Measurements from ENCODE around the gene COL20A1.
A peak's percentile ranks its signal among the peaks of the same experiment; 100 is the strongest.

The COL20A1 gene

GRCh38 chr20:63309261-63310071 is 16.5 kb downstream of the COL20A1 start:
- peak; percentile 80 for DNase-seq (ENCODE audit: low spot score)

GRCh38 chr20:63310265-63310991 is 17.4 kb downstream of the COL20A1 start:
- DNase-seq (ENCODE audit: low spot score): no peak

GRCh38 chr20:63311186-63311832 is 18.3 kb downstream of the COL20A1 start:
- DNase-seq (ENCODE audit: low spot score): no peak

GRCh38 chr20:63311833-63312243 is 18.9 kb downstream of the COL20A1 start:
- no peak for DNase-seq (ENCODE audit: low spot score)

DNA sequence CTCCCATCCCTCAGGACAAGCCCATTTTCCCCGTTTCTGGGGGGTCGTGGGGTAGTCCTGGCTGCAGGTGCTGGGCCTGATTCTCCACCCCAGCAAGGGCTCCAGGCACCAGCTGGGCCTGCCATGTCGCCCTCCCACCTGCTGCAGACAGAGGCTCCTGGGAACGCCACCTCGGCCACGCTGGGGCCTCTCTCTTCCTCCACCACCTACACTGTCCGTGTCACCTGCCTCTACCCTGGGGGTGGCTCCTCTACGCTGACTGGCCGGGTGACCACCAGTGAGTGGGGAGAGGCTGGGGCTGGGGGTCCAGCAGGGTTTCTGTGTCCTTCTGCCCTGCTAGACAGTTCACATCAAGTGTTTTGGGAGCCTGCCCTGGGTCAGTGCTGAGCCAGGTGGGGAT is 19.3 kb downstream of the COL20A1 start:
- DNase-seq (ENCODE audit: low spot score): no peak

- no peak for DNase-seq (ENCODE audit: low spot score)
Observed at GRCh38 chr20:63312690-63313348, 19.8 kb downstream of the COL20A1 start.

DNA sequence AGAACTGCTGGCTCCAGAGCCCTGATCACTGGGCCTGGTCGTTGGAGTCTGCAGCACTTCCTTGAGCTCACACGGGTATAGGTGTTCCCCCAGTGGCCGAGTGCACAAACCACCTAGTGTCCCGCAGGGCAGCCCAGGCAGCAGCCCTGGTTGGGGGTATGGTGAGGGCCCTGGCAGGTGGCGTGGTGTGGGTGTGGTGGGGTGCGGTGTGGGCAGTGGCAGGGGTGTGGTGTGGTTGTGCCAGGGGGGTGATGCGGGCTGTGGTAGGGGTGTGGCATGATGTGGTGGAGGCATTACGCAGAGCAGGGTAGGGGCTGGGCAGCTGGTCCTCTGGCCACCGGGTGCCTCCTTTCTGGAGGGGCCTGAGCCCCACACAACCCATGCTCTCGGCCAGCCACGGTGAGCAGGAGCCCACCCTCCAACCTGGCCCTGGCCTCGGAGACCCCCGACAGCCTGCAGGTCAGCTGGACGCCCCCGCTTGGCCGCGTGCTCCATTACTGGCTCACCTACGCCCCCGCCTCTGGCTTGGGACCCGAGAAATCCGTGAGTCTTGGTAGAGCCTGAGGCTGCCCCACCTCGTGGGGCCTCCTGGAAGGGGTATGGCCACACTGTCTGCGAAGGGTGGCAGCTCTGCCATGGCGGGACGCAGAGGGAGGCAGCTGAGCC is 20.5 kb downstream of the COL20A1 start:
- no peak for DNase-seq (ENCODE audit: low spot score)

DNA sequence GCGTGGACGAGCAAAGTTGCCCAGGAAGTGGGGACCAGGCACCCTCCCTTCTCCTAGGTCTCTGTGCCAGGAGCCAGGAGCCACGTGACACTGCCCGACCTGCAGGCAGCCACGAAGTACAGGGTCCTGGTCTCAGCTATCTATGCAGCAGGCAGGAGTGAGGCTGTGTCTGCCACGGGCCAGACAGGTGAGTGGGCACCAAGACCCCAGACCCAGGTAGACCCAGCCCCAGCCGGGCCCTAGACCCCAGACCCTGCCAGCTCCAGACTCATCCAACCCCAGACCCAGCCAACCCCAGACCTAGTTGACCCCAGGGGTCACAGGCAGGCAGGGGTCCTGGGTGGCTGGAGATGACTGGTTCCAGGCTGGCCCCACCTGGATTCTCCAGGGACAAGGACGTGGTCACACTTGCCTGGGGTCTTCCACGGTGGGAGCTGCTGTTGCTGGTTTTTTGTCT is 21.1 kb downstream of the COL20A1 start:
- DNase-seq (ENCODE audit: low spot score): no peak

- no peak for DNase-seq (ENCODE audit: low spot score)
Observed at GRCh38 chr20:63314566-63315239, 21.7 kb downstream of the COL20A1 start.

DNA sequence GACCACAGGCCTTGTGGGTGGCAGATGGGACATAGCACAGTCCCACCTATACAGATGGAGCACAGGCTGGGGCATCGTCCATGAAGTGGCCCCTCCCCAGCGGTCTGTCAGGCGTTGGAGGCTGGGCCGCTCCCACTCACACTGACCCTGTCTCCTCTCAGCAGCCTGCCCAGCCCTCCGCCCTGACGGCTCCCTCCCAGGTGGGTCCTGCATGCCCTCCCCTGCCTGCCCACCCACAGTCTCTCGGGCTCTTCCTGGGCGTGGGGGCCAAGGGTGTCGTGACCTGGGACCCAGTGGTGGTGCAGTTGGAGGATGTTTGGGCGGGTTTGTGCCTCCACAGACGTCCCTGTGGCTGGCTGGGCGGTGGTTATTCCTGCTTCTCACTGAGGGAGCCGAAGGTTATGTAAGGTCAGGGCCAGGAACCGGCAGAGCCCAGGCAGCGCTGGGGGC is 22.3 kb downstream of the COL20A1 start:
- DNase-seq (ENCODE audit: low spot score): no peak

GRCh38 chr20:63315731-63316491 is 22.9 kb downstream of the COL20A1 start:
- no peak for DNase-seq (ENCODE audit: low spot score)

GRCh38 chr20:63316502-63316921 is 23.5 kb downstream of the COL20A1 start:
- DNase-seq (ENCODE audit: low spot score): no peak

GRCh38 chr20:63317061-63317460 is 24.1 kb downstream of the COL20A1 start:
- no peak for DNase-seq (ENCODE audit: low spot score)

DNA sequence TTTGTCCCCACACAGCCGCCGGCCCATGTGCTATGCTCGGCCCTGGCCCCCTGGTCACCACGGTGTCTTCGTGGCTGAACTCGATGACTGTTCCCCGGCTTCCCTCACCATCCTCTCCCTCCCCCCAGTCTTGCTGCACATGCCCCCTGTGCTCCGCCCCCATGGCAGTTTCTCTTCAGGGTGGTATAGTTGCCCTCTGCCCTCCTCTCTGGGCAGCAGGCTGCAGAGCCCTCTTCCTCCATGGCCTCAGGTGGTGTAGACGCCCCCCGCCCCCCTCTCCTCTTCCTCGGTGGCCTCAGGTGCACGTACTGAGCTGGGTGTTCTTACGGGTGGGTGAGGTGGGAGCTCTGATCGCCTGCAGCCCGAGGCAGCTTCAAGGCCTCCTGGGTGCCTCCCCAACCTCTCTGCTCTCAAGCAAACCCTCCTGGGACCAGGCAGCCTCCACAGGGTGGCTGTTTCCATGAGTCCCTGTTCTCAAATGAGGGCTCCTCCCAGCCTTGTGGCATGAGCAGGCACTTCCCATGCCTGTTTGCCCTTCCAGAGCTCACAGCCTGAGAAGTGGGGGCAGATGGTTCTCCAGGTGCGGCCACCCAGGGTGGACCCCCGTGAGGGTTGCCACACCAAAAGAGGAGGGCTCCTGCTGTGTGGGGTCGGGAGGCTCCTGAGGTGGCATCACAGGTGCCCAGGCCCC is 24.8 kb downstream of the COL20A1 start:
- no peak for DNase-seq (ENCODE audit: low spot score)

- no peak for DNase-seq (ENCODE audit: low spot score)
Observed at GRCh38 chr20:63318391-63319163, 25.6 kb downstream of the COL20A1 start.

- no peak for DNase-seq (ENCODE audit: low spot score)
Observed at GRCh38 chr20:63319164-63320040, 26.4 kb downstream of the COL20A1 start.

DNA sequence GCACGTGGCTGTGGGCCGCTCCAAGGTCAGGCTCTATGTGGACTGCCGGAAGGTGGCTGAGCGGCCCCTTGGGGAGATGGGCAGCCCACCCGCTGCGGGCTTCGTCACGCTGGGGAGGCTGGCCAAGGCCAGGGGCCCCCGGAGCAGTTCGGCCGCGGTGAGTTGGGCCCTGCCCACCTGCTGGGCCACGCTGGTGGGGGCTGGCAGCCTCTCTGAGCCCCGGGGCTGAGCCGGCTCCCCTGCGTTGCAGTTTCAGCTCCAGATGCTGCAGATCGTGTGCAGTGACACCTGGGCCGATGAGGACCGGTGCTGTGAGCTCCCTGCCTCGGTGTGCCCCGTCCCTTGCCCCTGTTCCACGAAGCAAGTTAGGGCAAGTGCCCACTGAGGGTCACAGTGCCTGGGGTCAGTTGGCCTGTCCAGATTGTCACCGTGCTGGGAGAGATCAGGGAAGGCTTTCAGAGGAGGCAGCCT is 27.1 kb downstream of the COL20A1 start:
- no peak for DNase-seq (ENCODE audit: low spot score)

Data from AG20443 (cell line).